ENCODE data around the gene INPP5A.

- no peak for TF ChIP-seq CTCF (IDR thresholded peaks at IDR 0.05)
- no peak for TF ChIP-seq EZH2 (IDR thresholded peaks at IDR 0.05; ENCODE audit: borderline replicate concordance, insufficient read depth, low read depth, low read length, poor library complexity, severe bottlenecking)
Measured at GRCh38 chr10:132499367-132499685, 38.3 kb upstream of the INPP5A start.
